H1 (cell line): ENCODE measurements around the gene RTL3. TPM values are rescaled to one million over a fixed set of nuclear protein-coding genes. Genes with fewer than 3 reads are reported as not detected.

Experiments
- CTCF ChIA-PET: fragments of 300-600 bp; sonication (Branson Sonifier 250); formaldehyde crosslinking; loops from one replicate; lab custom pipeline; 2021; ENCODE audit not compliant: partially characterized antibody; lab: Charles Lee
- POLR2A ChIA-PET: fragments of 300-600 bp; sonication (Branson Sonifier 250); formaldehyde crosslinking; loops from one replicate; lab custom pipeline; 2021; ENCODE audit warnings: inconsistent platforms; ENCODE audit not compliant: partially characterized antibody; lab: Charles Lee
- DNase-seq, 2 experiments: peaks; one replicate each; pipeline versions ENCODE4 v3.0.0 to v3.0.0-alpha.2; 2010 to 2022; ENCODE audit warnings: low spot score in 2 of 2, low read depth in 1 of 2, mixed read lengths in 1 of 2
- FAIRE-seq: peaks from 2 replicates; lab custom pipeline; 2011; peaks lifted over from hg19 to GRCh38; lab: Jason Lieb, UNC
- H2AFZ ChIP-seq: 2 replicates; pipeline ENCODE4 v1.8.1; 2012; ENCODE audit warnings: low read length, inconsistent platforms
- H2AK5ac ChIP-seq: 2 replicates; pipeline ENCODE4 v1.6.1; 2013; ENCODE audit warnings: low read depth, low read length
- H2BK120ac ChIP-seq: replicated peaks from 2 replicates; pipeline ENCODE3; 2013; ENCODE audit warnings: low read depth, low read length, inconsistent platforms
- H2BK12ac ChIP-seq: 2 replicates; pipeline ENCODE4 v1.6.1; 2013; ENCODE audit warnings: low read depth, low read length
- H2BK15ac ChIP-seq: 2 replicates; pipeline ENCODE4 v1.6.1; 2013; ENCODE audit warnings: low read length
- H2BK20ac ChIP-seq: 2 replicates; pipeline ENCODE4 v1.6.1; 2013; ENCODE audit warnings: low read length
- H2BK5ac ChIP-seq: 2 replicates; pipeline ENCODE4 v1.6.1; 2013; ENCODE audit warnings: low read depth, low read length
- H3K14ac ChIP-seq: 2 replicates; pipeline ENCODE4 v1.6.1; 2013; ENCODE audit warnings: inconsistent platforms; ENCODE audit not compliant: insufficient read length
- H3K18ac ChIP-seq: 2 replicates; pipeline ENCODE4 v1.6.1; 2013; ENCODE audit warnings: low read length; ENCODE audit errors: extremely low read depth
- H3K23ac ChIP-seq: 2 replicates; pipeline ENCODE4 v1.6.1; 2013; ENCODE audit warnings: inconsistent platforms; ENCODE audit not compliant: insufficient read length
- H3K23me2 ChIP-seq: 2 replicates; pipeline ENCODE4 v1.6.1; 2013; ENCODE audit warnings: low read depth, low read length
- H3K27ac ChIP-seq: 2 replicates; pipeline ENCODE4 v1.6.1; 2011; ENCODE audit warnings: low read depth, low read length, inconsistent platforms
- H3K27me3 ChIP-seq, 4 experiments: replicated peaks in 1 of 4; 1 replicate in 1 of 4; 2 replicates in 3 of 4; pipeline versions ENCODE4 v1.6.1 to v1.8.1; 2011 to 2013; ENCODE audit warnings: low read length in 3 of 4, mild to moderate bottlenecking in 3 of 4, inconsistent platforms in 2 of 4, mixed read lengths in 2 of 4, moderate library complexity in 1 of 4; ENCODE audit not compliant: control insufficient read depth in 3 of 4, insufficient read depth in 3 of 4; ENCODE audit errors: extremely low read depth in 1 of 4
- H3K36me3 ChIP-seq, 4 experiments: 2 replicates each; pipeline versions ENCODE4 v1.6.1 to v1.8.1; 2011 to 2013; ENCODE audit warnings: mild to moderate bottlenecking in 4 of 4, low read length in 3 of 4, moderate library complexity in 2 of 4, control low read depth in 1 of 4, inconsistent platforms in 1 of 4; ENCODE audit not compliant: insufficient read depth in 4 of 4, control insufficient read depth in 2 of 4
- H3K4ac ChIP-seq: replicated peaks from 2 replicates; pipeline ENCODE3; 2013; ENCODE audit warnings: low read length, low read depth, mixed read lengths, inconsistent platforms; ENCODE audit not compliant: insufficient read length
- H3K4me1 ChIP-seq, 4 experiments: replicated peaks in 1 of 4; 1 replicate in 1 of 4; 2 replicates in 3 of 4; pipeline versions ENCODE4 v1.6.1 to v1.8.1; 2011 to 2013; ENCODE audit warnings: low read length in 3 of 4, inconsistent platforms in 2 of 4, mixed read lengths in 1 of 4; ENCODE audit not compliant: insufficient read depth in 4 of 4, control insufficient read depth in 3 of 4
- H3K4me2 ChIP-seq, 2 experiments: 2 replicates each; pipeline versions ENCODE4 v1.6.1 to v1.8.1; 2011 to 2013; ENCODE audit warnings: low read depth in 2 of 2, low read length in 2 of 2, control low read depth in 1 of 2, inconsistent platforms in 1 of 2, mild to moderate bottlenecking in 1 of 2; ENCODE audit not compliant: insufficient read depth in 1 of 2
- H3K4me3 ChIP-seq, 4 experiments: fragments of 200-600, 300-600 bp in 1 of 4; sonication (generic), shearing (Covaris generic), sonication (Bioruptor Twin) in 1 of 4; 2 replicates each; pipeline versions ENCODE4 v1.5.1 to v1.8.1; 2011 to 2016; ENCODE audit warnings: low read length in 4 of 4, low read depth in 3 of 4, control low read depth in 2 of 4, inconsistent platforms in 2 of 4, mild to moderate bottlenecking in 2 of 4, mixed read lengths in 1 of 4, moderate library complexity in 1 of 4; ENCODE audit not compliant: insufficient read depth in 2 of 4; ENCODE audit errors: extremely low read depth in 1 of 4
- H3K56ac ChIP-seq: replicated peaks from 2 replicates; pipeline ENCODE3; 2013; ENCODE audit warnings: low read depth, mild to moderate bottlenecking, mixed read lengths, low read length, inconsistent platforms; ENCODE audit not compliant: insufficient read length
- H3K79me1 ChIP-seq: 2 replicates; pipeline ENCODE4 v1.6.1; 2013; ENCODE audit warnings: low read depth, low read length, control low read depth
- H3K79me2 ChIP-seq, 2 experiments: 2 replicates each; pipeline versions ENCODE4 v1.6.1 to v1.8.1; 2012 to 2013; ENCODE audit warnings: low read length in 2 of 2, mild to moderate bottlenecking in 2 of 2, inconsistent platforms in 1 of 2; ENCODE audit not compliant: insufficient read depth in 2 of 2, control insufficient read depth in 1 of 2
- H3K9ac ChIP-seq, 4 experiments: replicated peaks in 1 of 4; 1 replicate in 1 of 4; 2 replicates in 3 of 4; pipeline versions ENCODE4 v1.6.1 to v1.8.1; 2011 to 2013; ENCODE audit warnings: low read depth in 3 of 4, low read length in 3 of 4, control low read depth in 2 of 4, mild to moderate bottlenecking in 2 of 4, moderate library complexity in 2 of 4, inconsistent platforms in 1 of 4; ENCODE audit errors: extremely low read depth in 1 of 4
- H3K9me3 ChIP-seq, 2 experiments: 2 replicates each; pipeline versions ENCODE4 v1.6.1 to v1.8.1; 2012 to 2013; ENCODE audit warnings: mild to moderate bottlenecking in 2 of 2, moderate library complexity in 2 of 2, control low read depth in 1 of 2, inconsistent platforms in 1 of 2, low read depth in 1 of 2, low read length in 1 of 2, mixed read lengths in 1 of 2; ENCODE audit not compliant: insufficient read depth in 2 of 2
- H4K20me1 ChIP-seq, 2 experiments: replicated peaks in 1 of 2; 2 replicates each; pipeline versions ENCODE3 to v1.8.1; 2011 to 2013; ENCODE audit warnings: inconsistent platforms in 2 of 2, low read length in 2 of 2, mild to moderate bottlenecking in 1 of 2; ENCODE audit not compliant: insufficient read depth in 2 of 2, control insufficient read depth in 1 of 2
- H4K5ac ChIP-seq: 2 replicates; pipeline ENCODE4 v1.6.1; 2013; ENCODE audit warnings: low read length, low read depth, mixed read lengths, inconsistent platforms; ENCODE audit not compliant: insufficient read length
- H4K8ac ChIP-seq: 2 replicates; pipeline ENCODE4 v1.8.0; 2013; ENCODE audit warnings: mild to moderate bottlenecking, moderate library complexity, low read length, inconsistent platforms; ENCODE audit not compliant: insufficient read depth; ENCODE audit errors: extremely low read depth
- H4K91ac ChIP-seq: replicated peaks from 2 replicates; pipeline ENCODE3; 2013; ENCODE audit warnings: low read length, mixed read lengths, inconsistent platforms; ENCODE audit not compliant: insufficient read length
- BRCA1 ChIP-seq: IDR thresholded peaks from 2 replicates; pipeline ENCODE4 v1.6.1; 2012; ENCODE audit warnings: low read depth, low read length, improper control_type of control experiment
- CHD1 ChIP-seq: IDR thresholded peaks from 2 replicates; pipeline ENCODE4 v1.6.1; 2012; ENCODE audit warnings: low read depth, low read length, improper control_type of control experiment
- CTCF ChIP-seq, 3 experiments: IDR thresholded peaks; 1 replicate in 2 of 3; 2 replicates in 1 of 3; pipeline versions ENCODE4 v1.5.1 to v1.6.1; 2011; ENCODE audit warnings: low read length in 3 of 3, mild to moderate bottlenecking in 3 of 3, inconsistent platforms in 2 of 3, low read depth in 1 of 3, moderate library complexity in 1 of 3; ENCODE audit not compliant: insufficient read depth in 1 of 3; ENCODE audit errors: control extremely low read depth in 1 of 3
- EP300 ChIP-seq, 2 experiments: IDR thresholded peaks; 1 replicate in 1 of 2; 2 replicates in 1 of 2; pipeline ENCODE4 v1.6.1; 2011 to 2012; ENCODE audit warnings: low read depth in 2 of 2, low read length in 2 of 2, mild to moderate bottlenecking in 2 of 2, borderline replicate concordance in 1 of 2, inconsistent platforms in 1 of 2, moderate library complexity in 1 of 2
- FOSL1 ChIP-seq: IDR thresholded peaks from 2 replicates; pipeline ENCODE4 v1.6.1; 2011; ENCODE audit warnings: mild to moderate bottlenecking, low read depth, low read length, moderate library complexity; ENCODE audit not compliant: insufficient read depth
- GTF2F1 ChIP-seq: IDR thresholded peaks from 2 replicates; pipeline ENCODE4 v1.6.1; 2012; ENCODE audit warnings: low read depth, low read length, improper control_type of control experiment, borderline replicate concordance
- HDAC6 ChIP-seq: IDR thresholded peaks from one replicate; pipeline ENCODE4 v1.7.1; 2012; ENCODE audit warnings: low read depth, mild to moderate bottlenecking, inconsistent platforms, low read length, moderate library complexity
- MAX ChIP-seq: IDR thresholded peaks from 2 replicates; pipeline ENCODE4 v1.6.1; 2012; ENCODE audit warnings: inconsistent platforms
- RAD21 ChIP-seq, 2 experiments: IDR thresholded peaks in 1 of 2; conservative IDR thresholded peaks in 1 of 2; 2 replicates each; pipeline ENCODE4 v1.6.1; 2011; ENCODE audit warnings: low read depth in 2 of 2, low read length in 2 of 2, improper control_type of control experiment in 1 of 2, inconsistent platforms in 1 of 2, mild to moderate bottlenecking in 1 of 2, moderate library complexity in 1 of 2
- SRF ChIP-seq: IDR thresholded peaks from 2 replicates; pipeline ENCODE4 v1.6.1; 2011; ENCODE audit warnings: mild to moderate bottlenecking, low read depth, low read length, moderate library complexity
- SUZ12 ChIP-seq: fragments of 200-600 bp; sonication (generic); IDR thresholded peaks from 2 replicates; pipeline ENCODE4 v1.6.1; 2012; ENCODE audit warnings: mild to moderate bottlenecking, inconsistent platforms, low read length, moderate library complexity, mixed read lengths
- WGBS, 2 experiments: shearing (Covaris generic) in 1 of 2; methylation state at CpG; one replicate each; pipeline versions ENCODE4 v1.1.6 to v1.1.7; 2013 to 2015; ENCODE audit warnings: low lambda C conversion rate in 2 of 2, mixed read lengths in 2 of 2, inconsistent platforms in 1 of 2, low coverage in 1 of 2, missing lambda C conversion rate in 1 of 2; ENCODE audit not compliant: insufficient replicate concordance in 2 of 2, insufficient coverage in 1 of 2, insufficient read length in 1 of 2; ENCODE audit errors: extremely low coverage in 1 of 2, missing lambda C conversion rate in 1 of 2; 5-methylcytosine and 5-hydroxymethylcytosine counted together
- polyA plus RNA-seq, 7 experiments: library from polyadenylated mRNA; depleted of rRNA in 3 of 7; stranded (reverse) in 5 of 7; unstranded in 2 of 7; fragments of >200 nt in 5 of 7; fragments of 200-250 nt in 2 of 7; gene quantifications; 1 replicate in 5 of 7; 2 replicates in 1 of 7; 4 replicates in 1 of 7; pipeline versions ENCODE4 v1.2.1 to v1.2.3, GENCODE V29; 2011 to 2013; ENCODE audit warnings: missing spikeins in 2 of 7, mixed read lengths in 2 of 7
- total RNA-seq: library from RNA; stranded (reverse); fragmentation: NEBNext Ultra II Directional; extraction: Animal tissue kit (Norgen Biotek cat#: 25700); gene quantifications from 2 replicates; pipeline ENCODE4 v1.2.1, GENCODE V29; 2021

The RTL3 gene
- total and polyA plus RNA-seq, 2 of the 8 experiments (the other 6 are each of a cell fraction or from before 2014, with no cell fraction given): not detected

- no peaks in the 10 kb centered on the region for H4K20me1 ChIP-seq
- no peak overlapping the region for H2AFZ ChIP-seq
- CTCF ChIA-PET: no interaction called here
Measured at GRCh38 chrX:78661836-78662235, 2.7 kb upstream of the RTL3 start.

More at GRCh38 chrX:78661836-78662235, 2.7 kb upstream of the RTL3 start:
- POLR2A ChIA-PET: no interaction called here
- Histone ChIP-seq H3K4me3 (no peak overlapping the region), H3K27me3 (no peaks in the 10 kb centered on the region), H3K23me2 (no peaks in the 10 kb centered on the region), H3K56ac (no peak overlapping the region), H3K36me3 (no peaks in the 10 kb centered on the region), H4K91ac (no peak overlapping the region), H3K4me2 (no peak overlapping the region), H3K9me3 (no peaks in the 10 kb centered on the region), H4K5ac (no peak overlapping the region), H2BK20ac (no peak overlapping the region), H2BK5ac (no peak overlapping the region), H3K4ac (no peak overlapping the region), H3K23ac (no peak overlapping the region), H3K4me1 (no peaks in the 10 kb centered on the region), H2BK120ac (no peak overlapping the region), H2BK12ac (no peak overlapping the region), H2AK5ac (no peak overlapping the region), H3K79me2 (no peaks in the 10 kb centered on the region), H3K79me1 (no peaks in the 10 kb centered on the region), H3K9ac (no peak overlapping the region), H3K18ac (no peak overlapping the region), H2BK15ac (no peak overlapping the region), H4K8ac (no peak overlapping the region), H3K14ac (no peak overlapping the region), H3K27ac (no peak overlapping the region)
- FAIRE-seq (no peak), DNase-seq (no peak)
- TF ChIP-seq EP300 (IDR thresholded peaks at IDR 0.05; ENCODE audit: borderline replicate concordance in 1 of 2, low read depth in 2 of 2, low read length in 2 of 2) (no peak), FOSL1 (no peak), RAD21 (IDR thresholded peaks at IDR 0.05 in 1 of 2, conservative IDR thresholded peaks at IDR 0.05 in 1 of 2; ENCODE audit: low read depth in 2 of 2, low read length in 2 of 2) (no peak), CTCF (IDR thresholded peaks at IDR 0.05; ENCODE audit: control extremely low read depth in 1 of 3, insufficient read depth in 1 of 3, low read depth in 1 of 3, low read length in 3 of 3) (no peak), SUZ12 (no peak), MAX (no peak), GTF2F1 (no peak), CHD1 (no peak), BRCA1 (no peak), SRF (no peak), HDAC6 (no peak)
- 78% methylated on average over 3 of the region's 3 CpGs; no CpG with 5 or more reads in 1 of the 2 experiments for WGBS, 2 experiments
